PFSK-1 (cell line): ENCODE results near the gene SLC39A11.

Source experiments
- FOXP2 ChIP-seq: optimal IDR thresholded peaks from 2 replicates; pipeline ENCODE3; 2011; ENCODE audit warnings: borderline replicate concordance, control low read depth, inconsistent platforms; ENCODE audit not compliant: insufficient read depth; ENCODE audit errors: extremely low read length, extremely low read depth
- POLR2AphosphoS5 ChIP-seq: IDR thresholded peaks from 2 replicates; pipeline ENCODE4 v1.6.1; 2012; ENCODE audit warnings: low read depth, mild to moderate bottlenecking, control low read depth, low read length, moderate library complexity
- REST ChIP-seq, 2 experiments: IDR thresholded peaks; 2 replicates each; pipeline versions ENCODE4 v1.6.1 to v1.8.0; 2011 to 2012; ENCODE audit warnings: low read depth in 2 of 2, low read length in 2 of 2, control low read depth in 1 of 2, inconsistent platforms in 1 of 2, mild to moderate bottlenecking in 1 of 2, moderate library complexity in 1 of 2; ENCODE audit not compliant: insufficient read depth in 1 of 2
- SIN3A ChIP-seq: IDR thresholded peaks from 2 replicates; pipeline ENCODE4 v1.6.1; 2012; ENCODE audit warnings: mild to moderate bottlenecking, low read length, moderate library complexity, borderline replicate concordance; ENCODE audit not compliant: insufficient read depth
- TAF1 ChIP-seq: IDR thresholded peaks from 2 replicates; pipeline ENCODE4 v1.6.1; 2012; ENCODE audit warnings: low read length, control low read depth, borderline replicate concordance; ENCODE audit not compliant: insufficient read depth

The SLC39A11 gene

GRCh38 chr17:72984926-72985325, 107.6 kb downstream of the SLC39A11 start:
- TF ChIP-seq FOXP2 = no peak
- TF ChIP-seq SIN3A = no peak
- no peak for TF ChIP-seq REST (IDR thresholded peaks at IDR 0.05; ENCODE audit: insufficient read depth in 1 of 2, low read depth in 2 of 2, low read length in 2 of 2)
- TF ChIP-seq TAF1 = no peak
- no peak for TF ChIP-seq POLR2AphosphoS5

GRCh38 chr17:72984145-72984925, 108.2 kb downstream of the SLC39A11 start:
- TF ChIP-seq POLR2AphosphoS5 (no peak), REST (IDR thresholded peaks at IDR 0.05; ENCODE audit: insufficient read depth in 1 of 2, low read depth in 2 of 2, low read length in 2 of 2) (no peak), TAF1 (no peak), SIN3A (no peak), FOXP2 (no peak)

- TF ChIP-seq TAF1 (no peak), REST (IDR thresholded peaks at IDR 0.05; ENCODE audit: insufficient read depth in 1 of 2, low read depth in 2 of 2, low read length in 2 of 2) (no peak), FOXP2 (no peak), SIN3A (no peak), POLR2AphosphoS5 (no peak)
Measured at GRCh38 chr17:72982680-72983079, 109.8 kb downstream of the SLC39A11 start.

GRCh38 chr17:72978593-72979218, 113.8 kb downstream of the SLC39A11 start:
- TF ChIP-seq FOXP2 = no peak
- TF ChIP-seq POLR2AphosphoS5 = no peak
- TF ChIP-seq SIN3A = no peak
- TF ChIP-seq TAF1 = no peak
- no peak for TF ChIP-seq REST (IDR thresholded peaks at IDR 0.05; ENCODE audit: insufficient read depth in 1 of 2, low read depth in 2 of 2, low read length in 2 of 2)
